ENCODE results near the gene CAST. TPM values are rescaled to one million over a fixed set of nuclear protein-coding genes. Genes with fewer than 3 reads are reported as not detected.
A peak's percentile ranks its signal among the peaks of the same experiment; 100 is the strongest.

CAST gene
- total RNA-seq, 1 donor from 2014 or later, result 239 TPM

GRCh38 chr5:96712100-96712746, 50.0 kb downstream of the CAST start:
- Mint-ChIP-seq H3K27ac (no peak overlapping the region), H3K4me3 (no peak overlapping the region)
- DNase-seq (ENCODE audit: extremely low spot score, unreplicated experiment), result no peak

DNA sequence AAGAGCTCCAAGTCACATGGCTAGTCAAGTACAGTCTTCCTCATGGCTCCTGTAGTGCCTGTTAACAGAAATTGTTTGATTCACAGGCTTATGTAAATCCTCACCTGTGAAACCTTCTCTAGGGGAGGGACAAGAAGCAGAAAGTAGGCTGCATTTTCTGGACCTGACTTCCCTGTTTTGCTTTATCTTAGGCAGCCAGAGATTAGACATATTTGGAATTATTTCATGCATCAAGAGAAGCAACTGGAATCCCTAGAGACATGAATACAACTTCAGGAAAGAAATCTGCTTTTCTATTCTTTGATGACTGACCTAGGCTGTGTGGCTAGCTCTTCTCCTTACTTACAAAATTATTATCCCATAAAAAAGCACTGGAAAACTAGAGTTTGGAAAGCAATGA, 52.3 kb downstream of the CAST start:
- Mint-ChIP-seq H3K4me3 (peak overlapping the region; percentile 46), H3K36me3 (peaks cover 17% of the 10 kb centered on the region), H3K27ac (peak overlapping the region; percentile 93), H3K27me3 (no peaks in the 10 kb centered on the region), H3K9me3 (no peaks in the 10 kb centered on the region), H3K4me1 (ENCODE audit: unreplicated experiment) (peaks cover 31% of the 10 kb centered on the region)
- no peak for DNase-seq (ENCODE audit: extremely low spot score, unreplicated experiment)
- TF ChIP-seq CTCF (conservative IDR thresholded peaks at IDR 0.05), result no peak

More at GRCh38 chr5:96712100-96712746, 50.0 kb downstream of the CAST start:
- Mint-ChIP-seq H3K9me3 (no peaks in the 10 kb centered on the region), H3K4me1 (ENCODE audit: unreplicated experiment) (peaks cover 30% of the 10 kb centered on the region), H3K27me3 (no peaks in the 10 kb centered on the region), H3K36me3 (peaks cover 12% of the 10 kb centered on the region)
- TF ChIP-seq CTCF (conservative IDR thresholded peaks at IDR 0.05), result no peak

DNA sequence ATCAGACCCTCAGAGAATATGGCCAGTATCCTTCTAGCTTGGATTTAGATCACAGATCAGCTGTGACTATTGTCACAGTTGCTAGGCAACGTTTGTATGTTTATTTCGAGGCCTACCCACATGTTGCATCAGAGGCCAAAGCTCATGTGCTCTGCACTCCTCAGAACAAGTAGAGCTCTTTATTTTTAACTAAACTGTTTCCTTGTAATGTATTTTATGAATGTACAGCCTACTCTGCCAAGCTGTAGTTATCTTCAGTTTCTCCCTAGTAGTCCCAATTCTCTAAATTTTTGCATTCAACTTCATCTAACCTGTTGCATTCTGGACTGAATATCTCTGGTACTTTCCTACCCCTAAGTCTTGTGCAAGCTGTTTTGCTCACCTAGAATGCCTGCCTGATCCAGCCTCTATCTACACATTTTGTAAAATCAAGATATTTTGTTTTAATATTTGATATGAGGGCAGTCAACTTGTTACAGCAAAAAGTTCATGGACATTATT, 52.8 kb downstream of the CAST start:
- Mint-ChIP-seq H3K4me1 (ENCODE audit: unreplicated experiment) (peaks cover 31% of the 10 kb centered on the region), H3K4me3 (peak overlapping the region; percentile 46), H3K9me3 (no peaks in the 10 kb centered on the region), H3K27me3 (no peaks in the 10 kb centered on the region), H3K27ac (peak overlapping the region; percentile 93), H3K36me3 (peaks cover 17% of the 10 kb centered on the region)
- no peak for DNase-seq (ENCODE audit: extremely low spot score, unreplicated experiment)
- no peak for TF ChIP-seq CTCF (conservative IDR thresholded peaks at IDR 0.05)

GRCh38 chr5:96716007-96716406, 53.8 kb downstream of the CAST start:
- no peaks in the 10 kb centered on the region for H3K9me3 Mint-ChIP-seq
- no peak for TF ChIP-seq CTCF (conservative IDR thresholded peaks at IDR 0.05)
- no peaks in the 10 kb centered on the region for H3K27me3 Mint-ChIP-seq
- DNase-seq (ENCODE audit: extremely low spot score, unreplicated experiment), result no peak
- H3K4me3 Mint-ChIP-seq, result no peak overlapping the region
- peaks cover 17% of the 10 kb centered on the region for H3K36me3 Mint-ChIP-seq
- H3K27ac Mint-ChIP-seq, result peak overlapping the region; percentile 93
- H3K4me1 Mint-ChIP-seq (ENCODE audit: unreplicated experiment), result peaks cover 36% of the 10 kb centered on the region

DNA sequence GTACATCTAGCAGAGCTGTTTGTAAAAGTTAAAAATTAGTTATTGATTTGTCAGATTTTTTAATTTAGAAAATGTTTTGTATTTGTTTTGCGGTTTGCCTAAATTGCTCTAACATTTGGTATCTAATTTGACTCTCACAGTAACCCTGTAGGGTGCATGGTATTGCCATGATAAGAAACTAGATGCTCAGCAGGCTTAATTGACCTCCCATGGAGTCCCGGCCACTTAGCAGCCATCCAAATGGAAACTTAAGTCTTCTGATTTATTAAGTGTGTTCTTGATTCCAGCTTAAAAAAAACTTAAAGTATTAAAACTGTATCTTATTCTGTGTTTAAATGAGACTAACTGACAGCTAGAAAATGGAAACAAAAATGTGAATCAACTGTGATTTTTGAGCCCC, 54.5 kb downstream of the CAST start:
- Mint-ChIP-seq H3K9me3 (no peaks in the 10 kb centered on the region), H3K27ac (no peak overlapping the region), H3K36me3 (peaks cover 15% of the 10 kb centered on the region), H3K4me1 (ENCODE audit: unreplicated experiment) (peaks cover 33% of the 10 kb centered on the region), H3K4me3 (no peak overlapping the region), H3K27me3 (no peaks in the 10 kb centered on the region)
- DNase-seq (ENCODE audit: extremely low spot score, unreplicated experiment), result no peak
- TF ChIP-seq CTCF (conservative IDR thresholded peaks at IDR 0.05), result no peak

All from type B pancreatic cell (in vitro differentiated cells).